GM23248 (cell line): ENCODE data around the gene GPR22. TPM values are rescaled to one million over a fixed set of nuclear protein-coding genes. Genes with fewer than 3 reads are reported as not detected.

Experiments used
- DNase-seq: peaks from one replicate; pipeline ENCODE4 v3.0.0-alpha.2; 2015
- H2AFZ ChIP-seq: fragments of 200-600 bp; sonication (generic); 2 replicates; pipeline ENCODE4 v1.6.1; 2016; ENCODE audit warnings: antibody characterized with exemption
- H3F3A ChIP-seq: fragments of 200-600 bp; sonication (generic); 2 replicates; pipeline ENCODE4 v1.6.1; 2016; ENCODE audit warnings: mild to moderate bottlenecking, antibody characterized with exemption, mixed run types; ENCODE audit not compliant: insufficient read depth
- H3K27ac ChIP-seq: fragments of 200-600 bp; sonication (generic); 2 replicates; pipeline ENCODE4 v1.5.1; 2016; ENCODE audit warnings: mild to moderate bottlenecking
- H3K27me3 ChIP-seq: fragments of 200-600 bp; sonication (generic); replicated peaks from 2 replicates; pipeline ENCODE4 v1.6.1; 2016; ENCODE audit warnings: mild to moderate bottlenecking; ENCODE audit not compliant: insufficient read depth
- H3K36me3 ChIP-seq: fragments of 200-600 bp; sonication (generic); 2 replicates; pipeline ENCODE4 v1.6.1; 2016; ENCODE audit warnings: low read depth, mild to moderate bottlenecking
- H3K4me1 ChIP-seq: fragments of 200-600 bp; sonication (generic); 2 replicates; pipeline ENCODE4 v1.6.1; 2016; ENCODE audit warnings: mild to moderate bottlenecking; ENCODE audit not compliant: insufficient read depth
- H3K4me2 ChIP-seq: fragments of 200-600 bp; sonication (generic); one replicate; pipeline ENCODE4 v1.6.1; 2016; ENCODE audit warnings: mild to moderate bottlenecking; ENCODE audit not compliant: unreplicated experiment
- H3K4me3 ChIP-seq: fragments of 200-600 bp; sonication (generic); 2 replicates; pipeline ENCODE4 v1.5.1; 2016; ENCODE audit warnings: mild to moderate bottlenecking
- H3K79me2 ChIP-seq: fragments of 200-600 bp; sonication (generic); 2 replicates; pipeline ENCODE4 v1.6.1; 2016; ENCODE audit warnings: mild to moderate bottlenecking; ENCODE audit not compliant: insufficient read depth
- H3K9ac ChIP-seq: fragments of 200-600 bp; sonication (generic); 2 replicates; pipeline ENCODE4 v1.6.1; 2016; ENCODE audit warnings: mild to moderate bottlenecking
- H3K9me2 ChIP-seq: fragments of 200-600 bp; sonication (generic); 2 replicates; pipeline ENCODE4 v1.6.1; 2016; ENCODE audit warnings: mixed run types, mild to moderate bottlenecking, moderate library complexity; ENCODE audit not compliant: insufficient read depth
- H3K9me3 ChIP-seq: fragments of 200-600 bp; sonication (generic); one replicate; pipeline ENCODE4 v1.6.1; 2017; ENCODE audit warnings: low read depth
- H4K20me1 ChIP-seq: fragments of 200-600 bp; sonication (generic); 2 replicates; pipeline ENCODE4 v1.6.0; 2016; ENCODE audit not compliant: insufficient read depth
- EZH2 ChIP-seq: fragments of 200-600 bp; sonication (generic); IDR thresholded peaks from 2 replicates; pipeline ENCODE4 v1.6.1; 2018; ENCODE audit warnings: antibody characterized with exemption, mild to moderate bottlenecking; ENCODE audit not compliant: insufficient read depth, poor library complexity, severe bottlenecking
- EZH2phosphoT487 ChIP-seq: fragments of 200-600 bp; sonication (generic); IDR thresholded peaks from 2 replicates; pipeline ENCODE4 v1.6.1; 2018; ENCODE audit warnings: antibody characterized with exemption, moderate library complexity, mild to moderate bottlenecking, low read depth; ENCODE audit not compliant: insufficient read depth
- WGBS, 2 experiments: methylation state at CpG; one replicate each; pipeline ENCODE4 v1.1.6; 2015 to 2017; ENCODE audit warnings: low lambda C conversion rate in 2 of 2, low coverage in 1 of 2; ENCODE audit errors: missing lambda C conversion rate in 2 of 2; 5-methylcytosine and 5-hydroxymethylcytosine counted together
- in situ Hi-C: fragments of 300-500 bp; cut with MboI; formaldehyde crosslinking; loops from 2 replicates; pipeline ENCODE4 v1.15.0; 2020
- polyA plus RNA-seq: library from polyadenylated mRNA; unstranded; fragments of >200 nt; fragmentation: Nextera tagmentation; extraction: Ambion mirVana; gene quantifications from 2 replicates; pipeline ENCODE4 v1.2.1, GENCODE V29; 2016
- total RNA-seq: library from RNA; depleted of rRNA; stranded (reverse); fragments of >200 nt; shearing (Covaris generic); gene quantifications from 2 replicates; pipeline ENCODE4 v1.2.3, GENCODE V29; 2014

The GPR22 gene
- total and polyA plus RNA-seq, 2 experiments from 2014 or later = 0.39 TPM; not detected in 1

DNA sequence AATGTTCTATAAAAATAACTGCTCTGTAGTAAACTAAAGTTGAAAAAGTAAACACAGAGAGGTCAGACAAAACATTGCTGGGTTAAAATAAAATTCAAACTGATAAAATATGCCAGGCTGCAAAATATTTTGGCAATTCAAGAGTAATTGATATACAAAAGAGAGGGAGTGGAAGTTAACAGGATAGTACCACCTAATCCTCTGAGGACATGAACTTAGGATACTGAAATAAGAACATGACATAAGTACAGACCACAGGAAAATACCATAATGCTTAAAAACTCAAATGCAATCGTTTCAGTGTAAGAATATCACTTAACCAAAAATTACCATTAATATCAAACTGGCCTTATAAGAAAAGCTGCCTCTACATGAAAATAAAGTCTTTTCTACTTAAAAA is 37.6 kb upstream of the GPR22 start:
- Histone ChIP-seq H3K4me3 (no peak overlapping the region), H3K4me1 (no peaks in the 10 kb centered on the region), H3K27me3 (no peaks in the 10 kb centered on the region), H2AFZ (no peak overlapping the region), H3K9ac (no peak overlapping the region), H3K9me3 (no peaks in the 10 kb centered on the region), H3K9me2 (no peaks in the 10 kb centered on the region; the same call in 1 of the 2 replicates), H3K27ac (no peak overlapping the region), H3K4me2 (no peak overlapping the region), H3K79me2 (0 out of 2 replicates have a peak, but pooled peaks cover 5% of the 10 kb centered on the region), H3F3A (no peaks in the 10 kb centered on the region), H4K20me1 (no peaks in the 10 kb centered on the region), H3K36me3 (no peaks in the 10 kb centered on the region)
- no peak for DNase-seq
- TF ChIP-seq EZH2 (no peak), EZH2phosphoT487 (no peak)
- WGBS, 2 experiments = 94 to 96% methylated on average over 1 of the region's 1 CpG
- in situ Hi-C loops = no loop called here

DNA sequence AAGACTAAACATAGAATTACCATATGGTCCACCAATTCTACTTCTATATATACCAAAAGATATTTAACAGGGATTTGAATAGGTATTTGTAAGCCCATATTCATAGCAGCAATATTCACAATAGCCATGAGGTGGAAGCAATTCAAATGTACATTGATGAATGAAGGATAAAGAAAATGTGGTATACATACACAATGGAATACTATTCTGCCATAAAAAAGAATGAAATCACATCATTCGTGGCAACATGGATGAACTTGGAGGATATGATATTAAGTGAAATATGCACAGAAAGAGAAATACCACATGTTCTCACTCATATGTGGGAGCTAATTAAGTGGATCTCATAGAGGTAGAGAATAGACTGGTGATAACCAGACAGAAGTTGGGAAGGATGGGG is 34.1 kb upstream of the GPR22 start:
- Histone ChIP-seq H3K9me3 (no peaks in the 10 kb centered on the region), H2AFZ (no peak overlapping the region), H3K27me3 (no peaks in the 10 kb centered on the region), H3K27ac (no peak overlapping the region), H3K4me3 (no peak overlapping the region), H3K4me2 (no peak overlapping the region), H3F3A (no peaks in the 10 kb centered on the region), H3K9ac (no peak overlapping the region), H3K4me1 (no peaks in the 10 kb centered on the region), H3K79me2 (0 out of 2 replicates have a peak, but pooled peaks cover 5% of the 10 kb centered on the region), H3K36me3 (no peaks in the 10 kb centered on the region), H4K20me1 (no peaks in the 10 kb centered on the region), H3K9me2 (no peaks in the 10 kb centered on the region; the same call in 1 of the 2 replicates)
- TF ChIP-seq EZH2 (no peak), EZH2phosphoT487 (no peak)
- DNase-seq = no peak
- 84 to 86% methylated on average over 1 of the region's 1 CpG for WGBS, 2 experiments
- in situ Hi-C loops = no loop called here

DNA sequence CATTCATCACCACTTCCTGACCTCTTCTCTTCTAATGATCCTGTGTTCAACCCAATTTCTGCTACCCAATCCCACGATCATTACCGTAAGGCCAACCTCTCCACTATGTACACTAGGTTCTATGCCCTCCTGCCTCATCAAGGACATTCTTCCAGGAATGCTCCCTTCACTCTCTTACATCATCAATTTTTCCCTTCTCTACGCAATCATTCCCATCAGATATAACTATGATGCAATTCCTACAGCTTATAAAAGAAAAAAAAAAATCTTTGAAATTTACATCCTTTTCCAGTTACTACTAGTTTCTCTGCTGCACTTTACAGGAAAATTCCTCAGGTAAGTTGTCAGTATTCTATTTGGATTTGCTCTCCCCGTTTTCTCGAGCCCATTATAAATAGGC is 30.8 kb upstream of the GPR22 start:
- Histone ChIP-seq H3K4me3 (no peak overlapping the region), H3K9ac (no peak overlapping the region), H2AFZ (no peak overlapping the region), H3F3A (no peaks in the 10 kb centered on the region), H3K36me3 (no peaks in the 10 kb centered on the region), H3K27ac (no peak overlapping the region), H3K4me2 (no peak overlapping the region), H3K27me3 (no peaks in the 10 kb centered on the region), H3K4me1 (peaks cover 12% of the 10 kb centered on the region), H3K9me2 (no peaks in the 10 kb centered on the region; the same call in 1 of the 2 replicates), H3K79me2 (no peaks in the 10 kb centered on the region), H4K20me1 (no peaks in the 10 kb centered on the region), H3K9me3 (no peaks in the 10 kb centered on the region)
- in situ Hi-C loops = no loop called here
- WGBS, 2 experiments = 86 to 94% methylated on average over 5 of the region's 5 CpGs
- no peak for DNase-seq
- TF ChIP-seq EZH2phosphoT487 = no peak

DNA sequence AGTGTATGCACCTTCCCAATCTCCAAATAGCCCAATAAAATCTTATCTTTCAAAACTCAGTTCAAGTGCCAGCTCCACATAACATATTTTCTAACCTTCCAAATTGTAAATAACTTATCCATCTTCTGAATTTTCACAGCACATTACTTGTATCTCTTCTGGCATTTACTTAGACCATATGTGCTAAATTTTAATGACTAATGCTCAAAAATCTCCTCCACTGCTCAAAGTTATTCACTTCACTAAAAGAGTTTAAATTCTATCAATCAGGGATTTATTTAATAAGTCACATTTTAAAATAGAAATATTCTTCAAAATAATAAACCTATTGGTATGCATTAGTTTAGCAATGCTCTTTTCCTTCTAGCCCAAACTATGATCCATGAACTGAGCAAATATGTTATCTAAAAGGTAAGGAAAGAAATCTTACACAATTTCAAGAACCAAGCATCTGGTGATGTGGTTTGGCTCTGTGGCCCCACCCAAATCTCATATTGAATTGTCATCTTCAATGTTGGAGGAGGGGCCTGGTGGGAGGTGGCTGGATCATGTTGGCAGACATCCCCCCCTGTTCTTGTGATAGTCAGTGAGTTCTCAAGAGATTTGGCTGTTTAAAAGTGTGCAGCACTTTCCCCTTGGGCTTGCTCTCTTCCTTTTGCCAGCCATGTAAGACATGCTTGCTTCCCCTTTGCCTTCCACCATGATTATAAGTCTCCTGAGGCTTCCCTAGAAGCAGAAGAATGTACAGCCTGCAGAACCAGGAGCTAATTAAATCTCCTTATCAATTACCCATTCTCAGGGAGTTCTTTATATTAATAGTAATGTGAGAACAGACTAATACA is 28.1 kb upstream of the GPR22 start:
- H2AFZ ChIP-seq = no peak overlapping the region
- H3K9me3 ChIP-seq = no peaks in the 10 kb centered on the region
- no peak overlapping the region for H3K27ac ChIP-seq
- H4K20me1 ChIP-seq = no peaks in the 10 kb centered on the region
- peaks cover 7% of the 10 kb centered on the region; the same call in 1 of the 2 replicates for H3F3A ChIP-seq
- H3K79me2 ChIP-seq = no peaks in the 10 kb centered on the region
- H3K9ac ChIP-seq = no peak overlapping the region
- H3K36me3 ChIP-seq = no peaks in the 10 kb centered on the region
- peak; percentile 37 for DNase-seq
- no peaks in the 10 kb centered on the region for H3K27me3 ChIP-seq
- in situ Hi-C loops = no loop called here
- no peak overlapping the region for H3K4me2 ChIP-seq
- peaks cover 14% of the 10 kb centered on the region for H3K4me1 ChIP-seq
- no peak overlapping the region for H3K4me3 ChIP-seq
- peaks cover 5% of the 10 kb centered on the region; the same call in 1 of the 2 replicates for H3K9me2 ChIP-seq
- TF ChIP-seq EZH2 (no peak), EZH2phosphoT487 (no peak)
